Right atrium auricular region (tissue), 2 donors: ENCODE measurements around the gene MAP2K6. TPM values are rescaled to one million over a fixed set of nuclear protein-coding genes. Genes with fewer than 3 reads are reported as not detected.

Source experiments
- DNase-seq: peaks from one replicate; pipeline ENCODE4 v3.0.0-alpha.2; 2019; ENCODE audit warnings: low spot score
- H3K27ac ChIP-seq, 2 donors: fragments of 200-600 bp; sonication (generic); 1 replicate in 1 of 2; 2 replicates in 1 of 2; pipeline ENCODE4 v1.5.1; 2016 to 2019
- H3K27me3 ChIP-seq, 2 donors: fragments of 200-600 bp; sonication (generic); one replicate each; pipeline versions ENCODE4 v1.5.1 to v1.6.0; 2017 to 2019
- H3K36me3 ChIP-seq: fragments of 200-600 bp; sonication (generic); one replicate; pipeline ENCODE4 v1.5.1; 2016
- H3K4me1 ChIP-seq, 2 donors: fragments of 200-600 bp; sonication (generic); one replicate each; pipeline versions ENCODE4 v1.5.1 to v1.6.0; 2017 to 2019
- H3K4me3 ChIP-seq, 2 donors: fragments of 200-600 bp; sonication (generic); 1 replicate in 1 of 2; 2 replicates in 1 of 2; pipeline ENCODE4 v1.5.1; 2017 to 2019; ENCODE audit warnings: mild to moderate bottlenecking in 1 of 2, moderate library complexity in 1 of 2
- H3K9me3 ChIP-seq, 2 donors: fragments of 200-600 bp; sonication (generic); one replicate each; pipeline ENCODE4 v1.5.1; 2019
- total RNA-seq, 2 donors: library from RNA; depleted of rRNA; stranded (reverse); fragments of >200 nt; gene quantifications; one replicate each; pipeline ENCODE4 v1.1.0, GENCODE V29; 2016
- TF ChIP-seq, protein P1 (sequence below), 2 donors: fragments of 200-600 bp; sonication (generic); IDR thresholded peaks; one replicate each; pipeline ENCODE4 v1.5.1; 2019; ENCODE audit warnings: antibody characterized with exemption in 2 of 2

MAP2K6 gene
- total RNA-seq, 2 donors from 2014 or later = 0.90 to 5.3 TPM

DNA sequence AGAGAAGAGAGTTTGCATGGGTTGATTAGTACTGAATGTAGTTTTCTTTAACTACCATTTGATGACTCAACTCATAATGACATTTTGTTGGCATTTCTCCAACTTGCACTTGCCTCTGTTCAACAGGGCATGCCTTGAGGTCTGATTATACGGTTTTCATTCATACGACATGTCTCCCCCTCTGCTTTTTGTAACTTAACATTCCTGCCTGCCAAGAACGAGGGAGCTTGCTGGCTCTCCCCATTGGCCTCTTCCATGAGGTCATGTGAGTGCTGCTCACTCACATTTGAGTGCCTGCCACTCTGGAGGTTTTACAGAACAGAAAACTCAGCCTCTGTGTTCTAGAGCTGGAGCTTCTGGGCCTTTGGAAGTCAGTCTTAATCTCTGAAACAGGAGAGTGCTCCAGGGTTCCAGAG is 19.7 kb downstream of the MAP2K6 start:
- no peaks in the 10 kb centered on the region for H3K27me3 ChIP-seq
- DNase-seq = no peak
- no peak overlapping the region for H3K27ac ChIP-seq
- no peaks in the 10 kb centered on the region for H3K36me3 ChIP-seq
- no peak overlapping the region for H3K4me3 ChIP-seq
- TF ChIP-seq, protein P1, sequence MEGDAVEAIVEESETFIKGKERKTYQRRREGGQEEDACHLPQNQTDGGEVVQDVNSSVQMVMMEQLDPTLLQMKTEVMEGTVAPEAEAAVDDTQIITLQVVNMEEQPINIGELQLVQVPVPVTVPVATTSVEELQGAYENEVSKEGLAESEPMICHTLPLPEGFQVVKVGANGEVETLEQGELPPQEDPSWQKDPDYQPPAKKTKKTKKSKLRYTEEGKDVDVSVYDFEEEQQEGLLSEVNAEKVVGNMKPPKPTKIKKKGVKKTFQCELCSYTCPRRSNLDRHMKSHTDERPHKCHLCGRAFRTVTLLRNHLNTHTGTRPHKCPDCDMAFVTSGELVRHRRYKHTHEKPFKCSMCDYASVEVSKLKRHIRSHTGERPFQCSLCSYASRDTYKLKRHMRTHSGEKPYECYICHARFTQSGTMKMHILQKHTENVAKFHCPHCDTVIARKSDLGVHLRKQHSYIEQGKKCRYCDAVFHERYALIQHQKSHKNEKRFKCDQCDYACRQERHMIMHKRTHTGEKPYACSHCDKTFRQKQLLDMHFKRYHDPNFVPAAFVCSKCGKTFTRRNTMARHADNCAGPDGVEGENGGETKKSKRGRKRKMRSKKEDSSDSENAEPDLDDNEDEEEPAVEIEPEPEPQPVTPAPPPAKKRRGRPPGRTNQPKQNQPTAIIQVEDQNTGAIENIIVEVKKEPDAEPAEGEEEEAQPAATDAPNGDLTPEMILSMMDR (IDR thresholded peaks at IDR 0.05) = no peak
- H3K9me3 ChIP-seq = no peaks in the 10 kb centered on the region
- H3K4me1 ChIP-seq = peaks cover 0 to 6% of the 10 kb centered on the region in 2 donors

DNA sequence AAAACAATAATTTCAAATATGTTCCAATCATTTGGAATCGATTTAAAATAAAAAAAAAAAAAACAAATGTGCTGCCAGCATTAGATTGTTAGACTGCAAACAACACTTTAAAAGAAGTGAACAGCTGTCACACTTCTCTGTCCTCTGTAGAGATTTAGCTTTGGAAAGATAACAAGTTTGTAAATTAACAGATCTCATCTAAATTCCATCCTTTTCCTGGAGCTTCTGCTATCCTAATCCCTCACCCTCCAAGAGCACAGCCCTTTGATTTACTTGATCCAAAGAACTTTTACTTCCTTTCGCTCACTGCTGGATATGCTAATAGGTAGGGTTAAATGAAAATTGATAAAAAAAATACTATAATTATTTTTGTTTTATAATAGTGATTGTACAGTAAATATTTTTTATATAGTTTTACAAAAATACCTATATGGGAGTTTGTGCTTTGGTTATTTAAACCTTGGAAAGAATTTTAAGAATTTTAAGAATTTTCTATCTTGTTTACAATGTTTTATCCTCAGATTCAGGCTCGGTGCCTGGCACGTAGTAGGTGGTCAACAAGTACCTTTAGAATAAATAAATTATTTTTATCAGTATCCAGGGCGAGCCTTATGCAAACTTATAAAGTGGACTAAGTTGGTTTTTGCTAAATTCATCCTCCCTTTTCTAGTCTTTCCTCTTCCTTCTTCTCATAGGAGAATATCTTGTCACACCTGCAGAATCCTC is 21.6 kb downstream of the MAP2K6 start:
- no peaks in the 10 kb centered on the region for H3K9me3 ChIP-seq
- peaks cover 0 to 6% of the 10 kb centered on the region in 2 donors for H3K4me1 ChIP-seq
- H3K36me3 ChIP-seq = no peaks in the 10 kb centered on the region
- H3K27ac ChIP-seq = no peak overlapping the region
- H3K27me3 ChIP-seq = no peaks in the 10 kb centered on the region
- TF ChIP-seq, protein P1 (IDR thresholded peaks at IDR 0.05) = no peak
- no peak overlapping the region for H3K4me3 ChIP-seq
- DNase-seq = no peak

DNA sequence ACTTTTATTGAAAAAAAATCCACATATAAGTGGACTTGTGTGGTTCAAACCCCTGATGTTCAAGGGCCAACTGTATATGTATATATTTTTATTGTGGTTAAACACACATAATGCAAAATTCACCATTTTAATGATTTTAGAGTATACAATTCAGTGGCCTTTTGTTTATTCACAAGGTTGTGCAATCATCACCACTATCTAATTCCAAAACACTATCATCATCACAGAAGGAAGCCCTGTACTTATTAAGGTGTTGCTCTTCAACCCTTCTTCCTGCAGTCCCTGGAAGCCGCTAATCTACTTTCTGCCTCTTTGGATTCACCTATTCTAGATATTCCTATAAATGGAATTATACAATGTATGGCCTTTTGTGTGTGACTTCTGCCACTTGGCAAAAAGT is 23.0 kb downstream of the MAP2K6 start:
- TF ChIP-seq, protein P1 (IDR thresholded peaks at IDR 0.05) = no peak
- no peak for DNase-seq
- Histone ChIP-seq H3K27me3 (no peaks in the 10 kb centered on the region), H3K36me3 (no peaks in the 10 kb centered on the region), H3K27ac (no peak overlapping the region), H3K9me3 (no peaks in the 10 kb centered on the region), H3K4me3 (no peak overlapping the region), H3K4me1 (peaks cover 0 to 6% of the 10 kb centered on the region in 2 donors)

DNA sequence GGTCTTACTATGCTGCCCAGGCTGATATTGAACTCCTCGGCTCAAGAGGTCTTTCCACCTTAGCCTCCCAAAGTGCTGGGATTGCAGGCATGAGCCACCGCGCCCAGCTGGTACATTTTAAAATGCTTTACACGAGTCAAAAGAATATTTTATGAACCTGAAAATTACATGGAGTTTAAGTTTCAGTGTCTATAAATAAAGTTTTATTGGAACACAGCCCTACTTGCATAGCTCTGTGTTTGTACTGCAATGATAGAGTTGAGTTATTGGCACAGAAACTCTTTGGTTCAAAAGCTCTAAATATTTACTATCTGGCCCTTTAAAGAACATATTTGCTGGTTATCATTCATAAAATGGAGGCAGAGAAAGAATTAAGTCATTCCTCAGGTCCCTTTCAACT is 24.3 kb downstream of the MAP2K6 start:
- Histone ChIP-seq H3K27ac (no peak overlapping the region), H3K4me1 (peaks cover 0 to 6% of the 10 kb centered on the region in 2 donors), H3K36me3 (no peaks in the 10 kb centered on the region), H3K27me3 (no peaks in the 10 kb centered on the region), H3K4me3 (no peak overlapping the region), H3K9me3 (no peaks in the 10 kb centered on the region)
- DNase-seq = no peak
- TF ChIP-seq, protein P1 (IDR thresholded peaks at IDR 0.05) = no peak

DNA sequence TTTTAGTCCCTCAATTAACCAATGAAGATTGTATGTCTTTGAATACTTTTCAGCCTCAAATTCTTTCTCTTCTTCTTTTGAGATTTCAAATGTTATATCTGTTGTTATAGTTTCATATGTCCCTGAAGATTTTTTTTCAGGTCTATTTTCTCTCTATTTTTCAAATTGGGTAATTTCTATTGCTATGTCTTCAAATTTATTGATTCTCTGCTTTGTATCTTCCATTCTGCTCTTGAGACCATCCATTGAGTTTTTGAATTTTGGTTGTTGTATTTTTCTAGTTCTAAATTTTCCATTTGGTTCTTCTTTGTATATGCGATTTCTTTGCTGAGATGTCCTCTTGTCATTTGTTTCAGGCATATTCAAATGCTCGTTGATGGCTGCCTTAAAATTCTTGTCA is 26.7 kb downstream of the MAP2K6 start:
- TF ChIP-seq, protein P1 (IDR thresholded peaks at IDR 0.05) = no peak
- no peak for DNase-seq
- Histone ChIP-seq H3K4me1 (no peaks in the 10 kb centered on the region), H3K9me3 (no peaks in the 10 kb centered on the region), H3K27me3 (no peaks in the 10 kb centered on the region), H3K27ac (no peak overlapping the region), H3K4me3 (no peak overlapping the region), H3K36me3 (no peaks in the 10 kb centered on the region)

DNA sequence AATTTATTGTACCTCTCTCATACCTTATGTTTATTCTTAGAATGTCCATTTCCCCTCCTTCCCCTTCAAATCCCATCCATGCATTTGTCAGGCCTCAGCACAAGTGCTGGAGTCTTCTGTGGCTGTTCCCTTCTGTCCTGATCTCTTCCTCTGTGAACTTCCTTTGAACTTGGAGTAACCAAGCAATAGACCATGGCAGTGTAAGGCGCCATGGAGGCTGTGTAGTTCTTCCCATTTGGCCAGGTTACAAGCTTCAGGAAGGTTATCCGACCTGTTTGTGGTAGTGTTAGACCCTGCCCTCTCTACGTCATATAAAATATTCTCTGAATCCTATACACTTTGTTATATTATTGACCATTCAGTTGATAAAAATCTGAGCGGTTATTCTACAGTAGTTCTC is 28.6 kb downstream of the MAP2K6 start:
- no peak overlapping the region for H3K27ac ChIP-seq
- DNase-seq = no peak
- TF ChIP-seq, protein P1 (IDR thresholded peaks at IDR 0.05) = no peak

More for the DNA sequence above, 28.6 kb downstream of the MAP2K6 start:
- H3K27me3 ChIP-seq = no peaks in the 10 kb centered on the region
- H3K36me3 ChIP-seq = no peaks in the 10 kb centered on the region
- no peaks in the 10 kb centered on the region for H3K9me3 ChIP-seq
- H3K4me3 ChIP-seq = no peak overlapping the region
- peaks cover 0 to under 1% of the 10 kb centered on the region in 2 donors for H3K4me1 ChIP-seq
